Measurements from ENCODE around the gene DAPK2.

GRCh38 chr15:64029110-64029509, 17.2 kb downstream of the DAPK2 start:
- no peak for TF ChIP-seq CTCF (conservative IDR thresholded peaks at IDR 0.05 in 1 of 2, IDR thresholded peaks at IDR 0.05 in 1 of 2; ENCODE audit: low read depth in 1 of 2, low read length in 2 of 2)
- no peak for TF ChIP-seq EZH2 (IDR thresholded peaks at IDR 0.05; ENCODE audit: low read length, missing control alignments)

Measured in fibroblast of lung (primary cell).